K562 (cell line): Measurements from ENCODE around the gene DGKE. TPM values are rescaled to one million over a fixed set of nuclear protein-coding genes. Genes with fewer than 3 reads are reported as not detected.

Experiments
- ATAC-seq: fragments of 200-7000 bp; cut with Tn5 transposase; 3 replicates; pipeline ENCODE4 v1.9.1; 2020; ENCODE audit warnings: moderate library complexity
- BruUV-seq: library from RNA; stranded (reverse); fragments of 400-500 nt; replicated peaks from 2 replicates; lab custom pipeline; 2021; lab: Mats Ljungman, UMichigan
- CTCF ChIA-PET: fragments of 300-600 bp; formaldehyde crosslinking; extraction: SDS; loops from one replicate; lab custom pipeline; 2021; ENCODE audit warnings: low intra/inter-chr PET ratio; lab: Yijun Ruan, JAX
- POLR2A ChIA-PET: fragments of 300-600, 350-650 bp; sonication (Branson Sonifier 250); formaldehyde crosslinking; extraction: SDS; loops from one replicate; lab custom pipeline; 2021; ENCODE audit warnings: antibody characterized with exemption, inconsistent platforms; lab: Yijun Ruan, JAX
- DNase-seq, 4 experiments: peaks; one replicate each; pipeline versions ENCODE4 v3.0.0 to v3.0.0-alpha.2; 2011 to 2018; ENCODE audit warnings: low spot score in 3 of 4, mixed read lengths in 3 of 4; ENCODE audit errors: extremely low read depth in 1 of 4
- FAIRE-seq: peaks from 2 replicates; lab custom pipeline; 2011; peaks lifted over from hg19 to GRCh38; lab: Jason Lieb, UNC
- H2AFZ ChIP-seq: 2 replicates; pipeline ENCODE4 v1.6.0; 2011; ENCODE audit warnings: low read depth, low read length, control low read depth, inconsistent platforms
- H3K27ac ChIP-seq: fragments of 200-600 bp; 3 replicates; pipeline ENCODE4 v1.8.0; 2011; ENCODE audit warnings: low read depth, mild to moderate bottlenecking, control low read depth, inconsistent platforms, low read length, moderate library complexity, mixed read lengths; ENCODE audit errors: extremely low read depth
- H3K27me3 ChIP-seq, 2 experiments: fragments of 300-600 bp in 1 of 2; 2 replicates in 1 of 2; 3 replicates in 1 of 2; pipeline versions ENCODE4 v1.6.0 to v1.8.0; 2011; ENCODE audit warnings: inconsistent platforms in 2 of 2, low read length in 2 of 2, mild to moderate bottlenecking in 1 of 2, mixed read lengths in 1 of 2, moderate library complexity in 1 of 2; ENCODE audit not compliant: control insufficient read depth in 2 of 2, insufficient read depth in 2 of 2
- H3K36me3 ChIP-seq: fragments of 300-600 bp; 3 replicates; pipeline ENCODE4 v1.8.0; 2011; ENCODE audit warnings: mild to moderate bottlenecking, low read length, inconsistent platforms; ENCODE audit not compliant: control insufficient read depth, insufficient read depth
- H3K4me1 ChIP-seq, 2 experiments: fragments of 200-600 bp in 1 of 2; replicated peaks in 1 of 2; 2 replicates in 1 of 2; 3 replicates in 1 of 2; pipeline versions ENCODE4 v1.5.1 to v1.8.0; 2011; ENCODE audit warnings: inconsistent platforms in 2 of 2, low read length in 2 of 2, mild to moderate bottlenecking in 1 of 2, mixed read lengths in 1 of 2, moderate library complexity in 1 of 2; ENCODE audit not compliant: control insufficient read depth in 2 of 2, insufficient read depth in 2 of 2
- H3K4me2 ChIP-seq: 2 replicates; pipeline ENCODE4 v1.6.1; 2011; ENCODE audit warnings: low read length, control low read depth, inconsistent platforms, mixed read lengths; ENCODE audit not compliant: insufficient read depth
- H3K4me3 ChIP-seq: fragments of 200-600 bp; sonication (generic), shearing (Covaris generic); 2 replicates; pipeline ENCODE4 v1.5.1; 2016; ENCODE audit warnings: control low read depth, inconsistent platforms
- H3K79me2 ChIP-seq: fragments of 200-600 bp; 3 replicates; pipeline ENCODE4 v1.8.0; 2011; ENCODE audit warnings: low read length, inconsistent platforms; ENCODE audit not compliant: control insufficient read depth, insufficient read depth
- H3K9ac ChIP-seq, 2 experiments: 2 replicates each; pipeline versions ENCODE4 v1.6.0 to v1.6.1; 2011; ENCODE audit warnings: low read depth in 2 of 2, low read length in 2 of 2, control low read depth in 1 of 2, inconsistent platforms in 1 of 2, mild to moderate bottlenecking in 1 of 2, mixed read lengths in 1 of 2; ENCODE audit not compliant: insufficient read depth in 1 of 2
- H3K9me1 ChIP-seq: one replicate; pipeline ENCODE4 v1.6.0; 2011; ENCODE audit warnings: inconsistent platforms, mild to moderate bottlenecking, low read length, moderate library complexity; ENCODE audit not compliant: control insufficient read depth, insufficient read depth
- H3K9me3 ChIP-seq: replicated peaks from 2 replicates; pipeline ENCODE4 v1.5.1; 2011; ENCODE audit warnings: low read depth, low read length, inconsistent platforms; ENCODE audit not compliant: control insufficient read depth, insufficient read depth
- H4K20me1 ChIP-seq: replicated peaks from 2 replicates; pipeline ENCODE4 v1.6.1; 2011; ENCODE audit warnings: low read length, inconsistent platforms, mixed read lengths; ENCODE audit not compliant: control insufficient read depth, insufficient read depth
- BHLHE40 ChIP-seq: IDR thresholded peaks from 2 replicates; pipeline ENCODE4 v1.6.1; 2011; ENCODE audit warnings: low read length, improper control_type of control experiment
- NFIX ChIP-seq: fragments of 250-450 bp; sonication (Bioruptor Pico); IDR thresholded peaks from 2 replicates; pipeline ENCODE4 v1.4.0; 2020; ENCODE audit warnings: low read depth, mild to moderate bottlenecking, moderate library complexity
- TAF15 ChIP-seq: fragments of 200-400 bp; formaldehyde crosslinking; IDR thresholded peaks from 2 replicates; pipeline ENCODE4 v1.6.1; 2017; ENCODE audit warnings: mild to moderate bottlenecking, low read depth, low read length, moderate library complexity
- TOE1 ChIP-seq, 2 experiments: fragments of 450-650 bp in 1 of 2; sonication (generic) in 1 of 2; formaldehyde crosslinking in 1 of 2; IDR thresholded peaks; 2 replicates each; pipeline versions ENCODE4 v1.7.1 to v1.8.0; 2016 to 2022; ENCODE audit warnings: borderline replicate concordance in 2 of 2, mild to moderate bottlenecking in 2 of 2, antibody characterized with exemption in 1 of 2, inconsistent platforms in 1 of 2, low read depth in 1 of 2, missing genetic modification reagents in 1 of 2, moderate library complexity in 1 of 2
- ZFP30 ChIP-seq: fragments of 250-450 bp; sonication (Bioruptor Pico); IDR thresholded peaks from 2 replicates; pipeline ENCODE4 v1.8.0; 2022; ENCODE audit warnings: moderate library complexity, mild to moderate bottlenecking, inconsistent platforms, borderline replicate concordance
- ZNF212 ChIP-seq: fragments of 450-650 bp; formaldehyde crosslinking; IDR thresholded peaks from 2 replicates; pipeline ENCODE4 v1.4.0; 2020; ENCODE audit warnings: mild to moderate bottlenecking
- WGBS: fragments of 100-300 bp; shearing (Covaris generic); methylation state at CpG from one replicate; pipeline ENCODE4 v1.1.6; 2016; ENCODE audit warnings: low coverage, mixed read lengths; ENCODE audit not compliant: insufficient coverage; ENCODE audit errors: missing lambda C conversion rate; 5-methylcytosine and 5-hydroxymethylcytosine counted together
- in situ Hi-C: fragments of 300-500 bp; cut with MboI; formaldehyde crosslinking; loops from 4 replicates; pipeline ENCODE4 v1.15.0; 2018; ENCODE audit warnings: inconsistent platforms, mixed read lengths
- intact Hi-C: fragments of 100-400 bp; cut with micrococcal nuclease; formaldehyde crosslinking; loops from 2 replicates; pipeline ENCODE4 v1.14.2; 2022
- polyA plus RNA-seq, 8 experiments: library from polyadenylated mRNA; depleted of rRNA in 4 of 8; stranded (reverse) in 5 of 8; unstranded in 3 of 8; fragments of >200 nt; fragmentation: Nextera tagmentation in 2 of 8; fragmentation: Illumina TruSeq in 1 of 8; extraction: Ambion mirVana in 2 of 8; extraction: Trizol in 1 of 8; gene quantifications; 2 replicates each; pipeline versions ENCODE4 v1.2.1 to v1.2.3, GENCODE V29; 2011 to 2014; ENCODE audit warnings: inconsistent platforms in 1 of 8, missing spikeins in 1 of 8
- total RNA-seq, 7 experiments: library from RNA; depleted of rRNA in 6 of 7; stranded (reverse); fragments of >200 nt in 6 of 7; fragmentation: Illumina TruSeq in 2 of 7; extraction: Trizol in 2 of 7; gene quantifications; 2 replicates each; pipeline versions ENCODE4 v1.2.1 to v1.2.3, GENCODE V29; 2011 to 2021; ENCODE audit warnings: low replicate concordance in 1 of 7

The DGKE gene
- total and polyA plus RNA-seq, 9 of the 15 experiments (the other 6 are each of a cell fraction or from before 2014, with no cell fraction given): 1.3 to 9.9 (median 5.9) TPM

DNA sequence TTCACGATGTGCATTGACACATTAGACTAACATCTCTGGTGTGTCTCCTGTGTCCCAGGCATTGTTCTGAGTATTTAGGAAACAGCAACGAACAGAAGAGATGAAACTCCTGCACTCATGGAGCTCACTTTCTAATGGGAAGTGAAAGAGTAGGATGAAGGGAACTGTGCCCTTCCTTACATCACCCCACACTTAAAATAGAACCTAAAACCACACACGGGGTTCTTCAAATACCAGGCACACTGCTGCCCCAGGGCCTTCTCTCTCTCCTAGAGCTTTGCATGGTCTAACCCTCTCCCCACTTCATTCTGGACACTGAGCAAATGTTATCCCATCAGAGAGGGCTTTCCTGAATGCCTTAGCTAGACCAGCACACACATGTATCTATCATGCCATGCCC is 46.2 kb downstream of the DGKE start:
- no peaks in the 10 kb centered on the region for H4K20me1 ChIP-seq
- no peak for DNase-seq
- H3K9ac ChIP-seq: no peak overlapping the region
- no peak overlapping the region for H3K4me3 ChIP-seq
- H3K36me3 ChIP-seq: 0 out of 3 replicates have a peak, but pooled peaks cover 4% of the 10 kb centered on the region
- H3K4me2 ChIP-seq: no peak overlapping the region
- no peak for FAIRE-seq
- no peaks in the 10 kb centered on the region for H3K27me3 ChIP-seq
- WGBS: 32% methylated on average over 3 of the region's 3 CpGs
- no peak for ATAC-seq
- no peak overlapping the region for H3K27ac ChIP-seq
- no peaks in the 10 kb centered on the region for H3K9me3 ChIP-seq
- CTCF ChIA-PET: no interaction called here
- peaks cover 0 to 14% of the 10 kb centered on the region in 2 experiments; a peak in 3 of 5 replicates for H3K4me1 ChIP-seq
- in situ Hi-C loops: no loop called here
- intact Hi-C loops: no loop called here
- POLR2A ChIA-PET: interaction anchor here (0.7 to 1.4 kb wide), 3 partner anchors 8 to 29 kb away, joined by 3 to 4 read pairs (median 3); no protein-coding TSS in a partner anchor
- no TSS peak for BruUV-seq
- no peaks in the 10 kb centered on the region for H3K9me1 ChIP-seq
- no peaks in the 10 kb centered on the region for H3K79me2 ChIP-seq
- no peak overlapping the region for H2AFZ ChIP-seq
- TF ChIP-seq TOE1 (IDR thresholded peaks at IDR 0.05; ENCODE audit: borderline replicate concordance) (no peak), TOE1 (CRISPR knock-in tag; IDR thresholded peaks at IDR 0.05; ENCODE audit: borderline replicate concordance, low read depth) (no peak), ZNF212 (CRISPR knock-in tag) (no peak), NFIX (no peak), BHLHE40 (no peak), ZFP30 (no peak), TAF15 (no peak)
